ENCODE measurements around the gene TMUB1.

Gene TMUB1

DNA sequence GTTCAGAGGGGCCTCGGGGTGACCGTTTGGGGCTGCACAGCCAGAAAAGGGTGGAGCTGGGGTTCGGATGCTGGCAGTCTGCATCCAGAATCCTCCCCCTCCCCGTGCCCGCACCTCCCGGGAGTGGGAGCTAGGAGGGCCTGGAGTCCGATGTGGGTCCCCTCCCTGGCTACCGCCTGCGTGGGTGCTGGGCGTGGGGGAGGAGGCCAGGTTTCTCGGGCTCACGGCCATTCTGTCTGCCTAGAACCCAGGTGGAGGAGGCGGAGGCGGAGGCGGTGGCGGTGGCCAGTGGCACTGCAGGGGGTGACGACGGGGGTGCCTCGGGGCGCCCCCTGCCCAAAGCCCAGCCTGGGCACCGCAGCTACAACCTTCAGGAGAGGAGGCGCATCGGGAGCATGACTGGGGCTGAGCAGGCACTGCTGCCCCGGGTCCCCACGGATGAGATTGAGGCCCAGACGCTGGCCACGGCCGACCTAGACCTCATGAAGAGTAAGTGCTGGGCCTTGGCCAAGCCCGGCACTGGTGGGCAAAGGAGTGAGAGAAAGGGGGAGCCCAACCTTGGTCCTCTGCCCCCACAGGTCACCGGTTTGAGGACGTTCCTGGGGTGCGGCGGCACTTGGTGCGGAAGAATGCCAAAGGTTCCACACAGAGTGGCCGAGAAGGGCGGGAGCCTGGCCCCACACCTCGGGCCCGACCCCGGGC, 16.9 kb downstream of the TMUB1 start:
- no peak for DNase-seq

DNA sequence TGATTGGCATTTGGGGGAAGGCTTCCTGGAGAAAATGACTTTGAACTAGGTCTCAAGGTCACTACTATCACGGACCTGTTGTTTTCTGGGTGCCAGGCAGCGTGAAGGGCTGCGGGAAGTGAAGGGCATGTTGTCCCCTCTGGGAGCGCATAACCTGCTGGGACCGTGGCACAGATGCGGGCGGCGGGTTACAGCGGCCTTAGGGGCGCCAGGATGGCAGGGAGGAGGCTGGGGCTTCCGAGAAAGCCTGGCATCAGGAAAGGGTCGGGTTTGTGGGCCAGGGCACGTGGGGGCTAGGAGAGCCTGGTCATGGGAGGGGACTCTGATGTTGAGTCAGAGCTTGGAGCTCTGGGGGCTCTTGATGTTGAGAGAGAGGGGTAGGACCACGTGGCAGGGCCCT, 17.8 kb downstream of the TMUB1 start:
- DNase-seq = no peak

DNA sequence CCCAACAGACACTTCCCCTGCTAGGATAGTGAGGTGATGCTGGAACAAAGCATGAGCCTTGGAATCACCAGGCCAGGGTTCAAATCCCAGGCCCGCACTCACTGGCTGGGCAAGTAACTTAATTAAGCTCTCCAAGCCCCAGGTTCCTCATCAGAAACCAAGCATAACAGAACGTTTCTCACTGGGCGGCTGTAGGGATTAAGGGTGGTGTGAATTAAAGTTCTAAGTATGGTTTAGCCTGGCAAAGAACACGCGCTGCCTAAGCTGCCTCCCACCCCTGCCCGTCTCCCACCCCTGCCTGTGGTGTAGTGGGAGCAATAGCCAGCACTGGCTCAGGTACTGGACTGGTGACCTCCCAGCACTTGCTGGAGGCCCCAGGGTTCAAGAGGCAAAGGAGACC, 18.3 kb downstream of the TMUB1 start:
- no peak for DNase-seq

DNA sequence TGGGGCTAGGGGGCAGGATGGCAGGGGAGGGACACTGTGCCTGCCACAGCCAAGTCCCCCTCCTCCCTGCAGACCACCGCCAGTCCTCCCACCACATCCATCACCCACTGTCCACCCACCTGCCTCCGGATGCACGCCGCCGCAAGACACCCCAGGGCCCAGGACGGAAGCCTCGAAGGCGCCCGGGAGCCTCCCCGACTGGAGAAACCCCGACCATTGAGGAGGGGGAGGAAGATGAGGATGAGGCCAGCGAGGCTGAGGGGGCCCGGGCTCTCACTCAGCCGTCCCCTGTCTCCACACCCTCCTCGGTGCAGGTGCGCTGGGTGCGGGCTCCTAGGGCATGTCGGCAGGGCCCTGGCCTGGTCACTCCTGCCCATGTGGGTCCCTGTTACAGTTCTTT, 18.8 kb downstream of the TMUB1 start:
- DNase-seq = no peak

DNA sequence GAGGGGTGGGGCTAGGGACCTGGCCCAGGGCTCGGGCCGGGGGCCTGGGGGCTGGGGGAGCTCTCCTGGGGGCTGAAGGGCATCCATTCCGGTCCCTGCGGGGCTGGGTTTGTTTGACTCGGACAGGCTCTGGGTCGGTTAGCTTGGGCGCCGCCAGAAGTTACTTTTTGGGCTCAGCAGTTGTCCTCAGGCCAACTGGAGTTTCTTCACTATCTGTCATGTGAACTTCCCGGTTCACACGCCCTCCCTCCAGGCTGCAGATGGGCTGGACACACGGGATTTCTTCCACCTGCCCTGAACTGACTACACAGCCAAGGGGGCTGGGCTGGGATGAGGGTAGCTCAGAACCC, 20.1 kb downstream of the TMUB1 start:
- no peak for DNase-seq

DNA sequence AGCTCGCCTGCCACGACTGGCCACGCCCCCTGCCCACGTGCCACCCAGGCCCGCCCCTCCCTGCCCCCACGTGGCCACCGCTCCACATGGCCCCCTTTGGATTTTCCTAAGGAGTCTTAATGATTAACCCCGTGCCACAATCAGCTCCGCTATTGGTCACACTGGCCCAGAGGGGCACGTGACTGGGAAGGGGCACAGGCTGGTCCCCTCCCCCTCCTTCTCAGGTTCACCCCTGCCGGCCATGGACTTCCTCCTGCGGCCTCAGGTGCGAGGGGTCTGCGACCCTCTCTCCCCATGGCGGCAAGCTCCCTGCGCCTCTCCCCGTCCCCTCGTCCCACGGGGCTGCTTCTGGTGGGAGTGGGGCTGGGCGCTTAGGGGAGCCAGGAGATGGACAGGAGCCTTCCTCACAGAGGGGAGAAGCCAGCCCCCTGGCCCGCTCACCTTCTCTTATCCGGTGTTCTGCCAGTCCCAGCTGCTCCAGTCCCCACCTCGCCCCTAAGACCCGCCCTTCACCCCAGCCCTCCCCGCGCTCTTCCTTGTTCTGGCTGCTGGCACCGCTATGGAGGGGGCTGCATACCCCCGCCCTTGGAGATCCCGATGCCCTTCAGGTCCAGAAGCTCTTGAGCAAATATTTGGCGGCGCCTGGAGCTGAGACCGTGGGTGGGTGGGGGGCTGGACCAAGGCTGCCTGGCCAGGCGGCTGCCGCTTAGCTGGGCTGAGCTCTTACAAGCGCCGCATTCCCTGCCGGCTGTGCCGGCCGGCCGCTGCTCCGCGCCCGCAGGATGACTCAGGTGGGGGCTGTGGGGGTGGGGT, 20.7 kb downstream of the TMUB1 start:
- DNase-seq = no peak

DNA sequence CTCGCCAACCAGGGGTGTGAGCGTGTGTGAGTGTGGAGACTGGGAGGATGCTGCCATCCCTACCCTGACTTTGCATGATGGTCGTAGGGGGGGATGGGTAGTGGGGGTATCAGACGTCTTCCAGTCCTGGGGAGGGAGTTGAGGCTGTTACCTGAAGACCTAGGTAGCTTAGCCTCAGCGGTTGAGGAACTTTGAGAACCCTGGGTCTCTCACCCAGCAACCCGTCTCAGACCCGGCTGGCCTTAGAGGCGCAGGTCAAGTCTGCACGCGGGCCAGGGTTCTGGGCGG, 21.2 kb downstream of the TMUB1 start:
- no peak for DNase-seq

DNA sequence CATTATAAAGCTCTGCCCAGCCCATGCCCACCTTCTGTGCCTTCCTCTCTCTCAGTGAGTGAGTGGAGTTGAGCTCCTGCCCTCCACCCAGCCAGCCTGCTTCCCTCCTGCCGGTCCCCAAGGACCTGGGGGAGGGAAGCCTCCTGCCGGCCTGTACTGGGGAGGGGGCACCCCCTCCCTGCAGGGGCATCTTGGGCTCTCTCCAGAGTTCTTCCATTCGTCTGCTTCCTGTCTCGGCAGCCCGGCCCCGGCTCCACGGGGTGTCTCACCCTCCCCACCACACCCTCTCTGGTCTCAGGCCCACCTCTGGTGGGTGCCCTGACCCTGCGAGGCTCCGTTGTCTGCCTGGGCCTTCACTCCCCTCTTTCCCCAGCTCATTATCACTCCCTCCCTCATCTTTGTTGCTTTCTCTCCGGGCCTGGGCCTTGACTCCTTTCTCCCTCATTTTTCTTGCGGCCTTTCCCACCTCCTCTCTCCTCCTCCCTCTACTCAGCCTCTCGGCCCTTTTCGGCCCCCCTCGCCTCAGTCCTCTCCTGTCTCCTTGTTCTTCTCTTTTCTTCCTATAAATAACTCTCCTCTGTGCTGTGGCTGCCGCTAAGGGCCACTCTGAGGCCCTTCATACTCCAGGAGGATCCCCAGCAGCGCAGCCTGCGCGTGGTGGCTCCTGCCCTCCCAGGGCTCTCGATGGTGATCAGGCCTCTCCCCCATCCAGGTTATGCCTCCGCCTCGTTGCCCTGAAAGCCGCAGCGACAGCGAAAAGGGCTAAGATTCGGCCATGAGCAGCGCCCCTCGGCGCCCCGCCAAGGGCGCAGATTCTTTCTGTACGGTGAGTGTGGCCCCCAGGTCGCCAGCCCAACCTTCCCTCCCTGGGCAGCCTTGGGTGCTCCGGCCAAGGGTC, 21.8 kb downstream of the TMUB1 start:
- DNase-seq = no peak

DNA sequence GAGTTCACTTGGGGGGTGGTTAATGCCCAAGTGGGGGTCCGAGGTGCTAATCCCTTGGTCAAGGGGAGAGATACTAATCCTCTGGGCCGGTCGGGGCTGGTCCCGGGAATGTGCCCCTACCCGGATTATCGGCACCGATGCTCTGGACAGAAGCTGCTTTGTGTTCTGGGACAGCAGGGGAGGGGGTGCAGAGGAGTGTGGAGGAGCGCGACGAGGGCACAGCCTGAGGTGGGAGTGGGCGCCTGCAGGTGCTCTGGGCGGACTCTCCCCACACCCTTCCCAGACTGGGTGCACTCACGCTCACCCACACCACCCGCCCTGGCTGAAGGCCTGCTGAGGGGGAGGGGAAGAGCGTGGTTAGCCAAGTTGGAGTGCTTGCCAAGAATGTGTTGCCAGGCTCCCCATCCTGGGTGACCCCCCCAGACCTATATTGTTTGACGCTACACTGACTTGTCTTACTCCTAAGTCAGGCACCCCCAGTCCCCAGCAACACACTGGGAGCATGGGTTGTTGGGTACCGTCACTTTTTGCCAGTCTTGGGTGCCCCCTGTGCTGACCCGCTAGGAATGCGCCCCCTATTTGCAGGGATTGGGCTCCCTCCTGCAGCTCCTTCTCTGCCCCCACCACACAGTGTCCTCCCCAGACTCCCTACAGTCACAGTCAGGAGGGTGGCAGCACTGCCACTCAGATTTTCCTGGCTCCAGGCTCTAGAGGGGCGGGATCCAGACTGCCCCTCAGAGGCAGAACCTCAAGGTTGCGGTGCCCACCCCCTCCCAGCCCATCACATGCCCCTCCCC, 22.7 kb downstream of the TMUB1 start:
- no peak for DNase-seq

DNA sequence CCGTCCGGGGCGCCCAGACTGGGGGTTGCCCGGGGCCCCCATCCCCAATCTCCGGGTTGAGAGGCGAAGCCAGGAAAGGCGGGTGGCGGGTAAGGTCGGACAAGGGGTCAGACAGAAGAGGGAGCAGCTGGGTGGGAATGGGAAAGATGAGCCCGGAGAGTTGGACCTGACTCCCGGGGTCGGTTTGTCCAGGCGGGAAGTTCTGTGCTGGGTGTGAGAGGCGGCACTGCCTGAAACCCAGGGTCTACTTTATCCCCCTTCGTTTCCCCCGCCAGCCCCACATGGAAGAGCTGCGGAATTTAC, 23.2 kb downstream of the TMUB1 start:
- no peak for DNase-seq

DNA sequence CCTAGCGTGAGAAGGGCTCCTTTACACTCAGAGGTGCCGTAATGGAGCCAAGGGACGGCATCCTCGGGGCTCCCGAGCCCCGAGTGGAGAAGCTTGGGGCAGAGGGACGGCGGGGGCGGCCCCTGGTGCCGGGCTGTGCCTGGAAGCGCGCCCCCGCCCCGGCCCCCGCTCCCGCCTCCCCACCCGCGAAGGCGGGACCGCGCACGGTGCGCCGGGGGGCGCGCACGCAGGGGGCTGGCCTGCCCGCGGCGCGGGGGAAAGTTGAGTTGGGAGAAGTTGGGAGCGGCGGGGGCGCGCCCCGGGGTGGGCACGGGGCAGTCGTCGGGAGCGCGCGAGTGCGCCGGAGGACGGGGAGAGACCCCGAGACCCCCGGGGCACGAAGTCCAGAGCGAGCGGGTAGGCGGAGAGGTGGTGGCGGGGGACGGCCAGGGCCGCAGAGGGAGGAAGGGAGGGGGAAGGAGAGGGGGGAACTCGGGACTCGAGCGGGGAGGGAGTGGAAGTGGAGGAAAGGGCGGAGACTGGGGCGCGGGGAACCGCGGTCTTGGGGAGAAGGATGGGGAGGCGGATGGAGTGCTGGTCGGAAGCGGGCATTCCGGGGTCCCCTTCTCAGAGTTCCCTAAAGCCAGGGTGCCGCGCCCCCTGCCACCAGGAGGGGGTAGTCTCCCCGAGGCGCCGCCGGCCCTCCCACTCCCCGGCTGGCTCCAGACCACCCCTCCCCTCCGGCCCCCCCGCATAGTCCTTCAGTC, 23.8 kb downstream of the TMUB1 start, which contains the start of gene SLC4A2:
Gene SLC4A2 (plus strand): TSS at position 223 of the 746 bp plus-strand sequence. CDS start 2,399 bp downstream, outside the sequence.
- peak; percentile 69 to 72 for DNase-seq

DNA sequence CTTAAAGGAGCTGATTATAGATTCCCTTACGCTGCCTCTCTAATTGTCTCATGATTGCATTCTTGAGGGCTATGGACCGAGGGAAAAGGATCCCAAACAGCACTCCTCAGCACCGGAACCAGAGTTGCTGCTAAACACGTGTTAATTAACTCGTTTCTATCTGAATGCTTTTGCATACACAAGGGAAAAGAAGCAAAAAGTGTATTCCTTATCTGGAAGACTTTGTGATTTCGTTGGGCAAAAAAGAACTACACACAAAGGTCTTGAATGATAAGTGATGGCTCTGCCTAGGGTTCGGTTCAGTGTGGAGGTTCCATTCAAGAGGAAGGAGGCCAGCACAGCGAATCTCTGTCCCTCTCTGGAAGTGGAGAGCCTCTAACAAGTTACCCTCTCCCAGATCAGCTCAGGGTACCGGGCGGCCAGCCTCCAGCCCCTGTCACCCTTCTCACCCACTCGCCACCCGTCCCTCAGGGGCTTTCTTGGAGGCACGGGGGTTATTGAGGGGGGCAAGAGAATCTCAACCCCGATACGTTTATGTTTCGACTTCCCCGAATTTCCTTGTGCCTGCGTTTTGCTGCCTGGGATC, 24.4 kb downstream of the TMUB1 start:
- peak in 1 of 2 donors; percentile 15 for DNase-seq

DNA sequence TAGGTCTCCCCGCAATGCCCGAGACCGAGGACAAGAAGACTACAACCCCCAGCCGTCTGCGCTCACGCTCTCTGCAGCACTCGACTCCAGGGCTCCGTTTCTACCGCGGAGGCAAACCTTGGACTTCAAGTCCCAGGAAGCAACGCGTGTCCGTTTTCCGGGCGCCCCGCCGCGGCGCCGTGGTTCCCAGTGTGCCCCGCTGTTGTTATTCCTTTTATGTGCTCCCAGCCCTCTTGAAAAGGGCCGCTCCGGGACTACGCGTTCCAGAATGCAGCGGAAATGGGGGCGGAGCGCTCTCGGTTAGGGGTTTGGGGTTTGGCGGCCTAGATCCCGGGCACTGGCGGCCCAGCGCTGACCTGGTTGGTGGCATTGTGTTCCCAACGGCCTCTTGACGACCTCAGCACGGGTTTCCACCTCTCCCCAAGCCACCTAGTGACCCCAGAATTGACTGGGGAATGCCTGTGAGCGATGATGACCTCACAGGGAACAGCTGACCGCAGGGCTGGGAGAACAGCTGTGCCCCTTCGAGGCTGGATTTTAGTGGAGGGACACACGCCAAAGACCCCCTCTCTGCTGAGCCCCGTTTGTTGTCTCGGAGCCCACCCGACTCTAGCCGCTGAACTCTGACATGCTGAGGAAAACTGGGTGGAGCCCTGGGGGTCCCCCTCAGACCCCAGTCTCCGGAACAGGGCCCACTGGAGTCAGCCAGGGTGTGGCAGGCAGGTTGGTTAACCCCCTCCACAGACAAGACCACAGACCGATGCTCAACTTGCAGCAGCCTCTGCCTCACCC, 25.1 kb downstream of the TMUB1 start:
- peak; percentile 98 for DNase-seq

DNA sequence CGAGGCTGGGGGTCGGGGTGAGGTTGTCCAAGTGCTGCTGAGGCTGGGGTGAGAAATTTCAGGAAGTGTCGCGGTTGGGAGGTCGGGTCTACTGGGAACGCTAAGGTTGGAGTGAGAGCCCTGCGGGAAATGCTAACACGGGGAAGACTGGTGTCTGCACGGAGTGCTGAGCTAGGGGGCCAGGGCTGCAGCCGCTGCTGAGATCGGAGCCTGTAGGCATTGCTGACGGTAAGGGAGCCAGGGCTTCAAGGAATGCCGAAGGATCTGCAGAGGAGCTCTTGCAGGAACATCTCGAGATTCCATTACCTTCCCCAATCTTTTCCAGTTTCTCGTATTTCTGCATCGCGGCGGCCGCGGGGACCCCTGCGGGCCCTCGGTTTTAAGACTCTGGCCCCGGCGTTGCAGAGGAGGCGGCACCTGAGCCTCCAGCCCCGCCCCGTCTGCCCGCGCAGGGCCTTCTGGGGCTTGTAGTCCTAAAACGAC, 25.7 kb downstream of the TMUB1 start, which contains the start of gene CDK5:
Gene CDK5 (minus strand): TSS at position 392 of the 483 bp plus-strand sequence. CDS start 49 bp downstream, at position 343.
- DNase-seq = peak in 1 of 2 donors; percentile 9

DNA sequence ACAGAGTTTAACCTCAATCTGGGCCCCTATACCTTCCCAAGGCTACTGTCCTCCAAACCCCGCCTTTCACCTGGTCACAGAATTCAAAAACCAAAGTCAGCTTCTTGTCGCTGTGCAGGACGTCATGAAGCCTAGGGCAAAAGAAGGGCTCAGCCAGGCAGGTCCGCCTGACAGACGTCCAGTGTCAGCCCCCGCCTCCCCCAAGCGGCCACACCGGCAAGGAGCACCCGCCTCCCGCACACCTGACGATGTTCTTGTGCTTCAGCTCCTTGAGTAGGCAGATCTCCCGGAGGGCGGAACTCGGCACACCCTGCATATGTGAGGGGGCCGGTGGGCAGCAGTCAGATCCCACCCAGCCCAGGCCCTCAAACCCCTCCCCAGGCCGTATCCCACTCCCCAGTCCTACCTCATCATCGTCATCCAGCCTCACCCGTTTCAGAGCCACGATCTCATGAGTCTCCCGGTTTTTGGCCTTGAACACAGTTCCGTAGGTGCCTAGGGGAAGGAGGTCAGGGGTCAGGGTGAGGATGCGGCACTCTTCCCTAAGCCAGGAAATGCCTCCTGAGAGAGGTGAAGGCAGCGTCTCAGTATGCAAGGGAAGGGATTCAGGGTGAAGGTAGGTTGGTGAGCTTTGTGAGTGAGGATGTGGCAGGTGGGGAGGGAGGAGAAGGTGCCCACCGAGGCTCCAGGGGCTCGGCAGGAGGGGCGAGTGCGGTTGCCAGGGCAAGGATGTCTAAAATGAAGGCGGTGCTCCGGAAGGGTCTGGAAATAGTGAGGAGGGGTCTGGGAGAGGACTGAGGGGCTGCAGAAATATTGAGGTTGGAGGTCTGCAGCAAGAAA, 26.4 kb downstream of the TMUB1 start:
- no peak for DNase-seq

DNA sequence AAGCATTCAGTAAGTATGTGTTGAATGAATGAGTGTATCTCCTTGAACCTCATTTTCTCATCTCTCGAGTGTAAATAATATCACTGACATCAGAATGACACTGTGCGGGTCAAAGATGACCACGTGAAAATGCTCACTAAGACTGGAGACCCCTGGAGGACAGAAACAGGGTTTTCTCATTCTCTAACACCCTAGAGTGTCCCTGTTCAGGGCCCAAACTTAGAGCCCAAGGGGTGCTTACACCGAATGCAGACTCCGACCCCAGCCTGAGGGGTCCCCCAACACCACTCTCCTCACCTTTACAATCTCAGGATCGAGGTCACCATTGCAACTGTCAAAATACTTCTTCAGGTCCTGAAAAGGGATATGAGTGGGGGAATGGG, 27.0 kb downstream of the TMUB1 start:
- DNase-seq = no peak

DNA sequence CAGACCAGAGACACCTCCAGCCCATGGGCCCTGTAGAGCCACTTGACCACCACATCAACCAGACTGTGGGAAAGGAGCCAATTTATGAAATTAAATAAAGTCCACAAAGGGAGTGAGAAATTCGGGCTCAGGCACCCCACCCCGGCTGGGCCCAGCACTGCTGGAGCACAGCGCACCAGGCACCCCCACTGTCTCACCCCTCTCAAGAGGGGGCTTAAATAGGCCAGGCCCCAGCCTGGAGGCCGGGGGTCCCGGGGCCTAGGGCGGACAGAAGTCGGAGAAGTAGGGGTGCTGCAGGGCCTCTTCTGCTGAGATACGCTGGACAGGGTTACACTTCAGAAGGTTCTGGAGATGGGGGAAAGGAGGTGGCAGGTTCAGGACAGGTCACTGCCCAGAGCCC, 29.5 kb downstream of the TMUB1 start:
- DNase-seq = no peak

DNA sequence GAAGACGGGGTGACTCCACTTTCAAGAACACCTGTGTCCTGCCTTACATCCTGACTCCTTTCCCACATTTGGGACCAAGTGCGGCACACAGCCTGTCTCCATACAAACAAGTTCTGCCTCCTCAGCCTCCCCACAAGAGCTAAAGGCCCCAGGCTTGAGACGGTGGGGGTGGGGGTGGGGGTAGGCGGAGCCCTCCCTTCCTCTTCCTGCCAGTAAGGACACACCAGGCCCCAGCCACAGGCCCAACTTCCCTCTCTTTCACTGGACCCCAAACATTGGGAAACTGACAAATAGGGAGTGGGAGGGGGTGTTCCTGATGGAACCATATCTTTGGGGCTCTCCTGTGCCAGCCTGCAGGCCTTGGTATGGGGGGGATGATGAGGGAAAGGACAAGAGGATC, 30.2 kb downstream of the TMUB1 start:
- no peak for DNase-seq

DNA sequence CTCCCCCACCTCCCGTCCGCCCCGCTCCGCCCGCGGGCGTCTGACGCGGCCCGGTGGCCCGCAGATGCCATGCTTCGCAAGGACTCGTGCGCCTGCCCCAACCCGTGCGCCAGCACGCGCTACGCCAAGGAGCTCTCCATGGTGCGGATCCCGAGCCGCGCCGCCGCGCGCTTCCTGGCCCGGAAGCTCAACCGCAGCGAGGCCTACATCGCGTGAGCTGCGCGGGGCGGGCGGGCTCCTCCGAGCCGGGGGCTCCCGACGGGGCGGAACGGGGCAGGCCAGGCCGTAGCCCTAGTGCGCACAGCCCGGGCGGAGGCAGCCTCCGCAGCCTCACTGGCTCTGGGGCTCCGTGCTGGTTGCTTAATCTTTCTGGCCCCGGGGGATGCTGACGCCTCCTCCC, 32.2 kb downstream of the TMUB1 start:
- peak; percentile 44 to 56 for DNase-seq

Data from CD4-positive, alpha-beta T cell treated with Interleukin-1 beta for 1 hour (primary cell).